ENCODE data around the gene KLHL26. TPM values are rescaled to one million over a fixed set of nuclear protein-coding genes. Genes with fewer than 3 reads are reported as not detected.

Gene KLHL26
- total and polyA plus RNA-seq, 2 of the 4 experiments (the other 2 are of a cell fraction) = 2.2 to 4.7 TPM

DNA sequence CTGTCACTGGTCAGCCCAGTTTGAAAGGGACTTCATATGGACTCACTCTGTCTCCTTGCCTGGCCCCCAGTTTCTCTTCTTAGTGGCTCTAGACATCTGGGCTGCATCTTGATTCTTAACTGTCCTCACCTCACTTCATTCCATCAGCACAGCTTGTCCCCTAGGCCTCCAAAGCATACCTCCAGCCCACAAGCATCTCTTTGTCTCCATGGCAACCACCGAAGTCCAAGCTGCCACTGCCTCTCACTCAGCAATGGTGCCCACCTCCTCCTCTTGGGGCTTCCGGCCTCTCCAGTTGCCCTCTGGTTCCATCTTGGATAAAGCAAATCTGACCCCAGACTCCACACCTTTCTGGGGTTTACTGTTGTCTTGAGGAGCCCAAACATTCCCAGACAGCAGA is 9.9 kb upstream of the KLHL26 start:
- TF ChIP-seq NFE2L2 (IDR thresholded peaks at IDR 0.05; ENCODE audit: low read depth, low read length) (no peak), CEBPB (IDR thresholded peaks at IDR 0.05; ENCODE audit: low read depth, low read length) (no peak), POLR2A (IDR thresholded peaks at IDR 0.05; ENCODE audit: low read depth, low read length) (no peak), RFX5 (IDR thresholded peaks at IDR 0.05; ENCODE audit: low read depth, low read length) (no peak), FOS (IDR thresholded peaks at IDR 0.05; ENCODE audit: low read depth, low read length) (no peak), CHD1 (IDR thresholded peaks at IDR 0.05; ENCODE audit: low read depth, low read length) (no peak), MAFK (IDR thresholded peaks at IDR 0.05; ENCODE audit: low read depth, low read length) (no peak), RCOR1 (IDR thresholded peaks at IDR 0.05; ENCODE audit: insufficient replicate concordance, low read length) (no peak), MAZ (IDR thresholded peaks at IDR 0.05; ENCODE audit: borderline replicate concordance, low read depth, low read length) (no peak), BHLHE40 (IDR thresholded peaks at IDR 0.05; ENCODE audit: low read depth, low read length) (no peak), MXI1 (IDR thresholded peaks at IDR 0.05; ENCODE audit: borderline replicate concordance, low read depth, low read length) (no peak), RAD21 (IDR thresholded peaks at IDR 0.05; ENCODE audit: low read length) (no peak), SMC3 (IDR thresholded peaks at IDR 0.05; ENCODE audit: low read depth, low read length) (no peak)
- TF ChIP-seq, protein P1, sequence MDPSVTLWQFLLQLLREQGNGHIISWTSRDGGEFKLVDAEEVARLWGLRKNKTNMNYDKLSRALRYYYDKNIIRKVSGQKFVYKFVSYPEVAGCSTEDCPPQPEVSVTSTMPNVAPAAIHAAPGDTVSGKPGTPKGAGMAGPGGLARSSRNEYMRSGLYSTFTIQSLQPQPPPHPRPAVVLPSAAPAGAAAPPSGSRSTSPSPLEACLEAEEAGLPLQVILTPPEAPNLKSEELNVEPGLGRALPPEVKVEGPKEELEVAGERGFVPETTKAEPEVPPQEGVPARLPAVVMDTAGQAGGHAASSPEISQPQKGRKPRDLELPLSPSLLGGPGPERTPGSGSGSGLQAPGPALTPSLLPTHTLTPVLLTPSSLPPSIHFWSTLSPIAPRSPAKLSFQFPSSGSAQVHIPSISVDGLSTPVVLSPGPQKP (IDR thresholded peaks at IDR 0.05; ENCODE audit: borderline replicate concordance, low read depth, low read length) = no peak
- TF ChIP-seq, protein P2, sequence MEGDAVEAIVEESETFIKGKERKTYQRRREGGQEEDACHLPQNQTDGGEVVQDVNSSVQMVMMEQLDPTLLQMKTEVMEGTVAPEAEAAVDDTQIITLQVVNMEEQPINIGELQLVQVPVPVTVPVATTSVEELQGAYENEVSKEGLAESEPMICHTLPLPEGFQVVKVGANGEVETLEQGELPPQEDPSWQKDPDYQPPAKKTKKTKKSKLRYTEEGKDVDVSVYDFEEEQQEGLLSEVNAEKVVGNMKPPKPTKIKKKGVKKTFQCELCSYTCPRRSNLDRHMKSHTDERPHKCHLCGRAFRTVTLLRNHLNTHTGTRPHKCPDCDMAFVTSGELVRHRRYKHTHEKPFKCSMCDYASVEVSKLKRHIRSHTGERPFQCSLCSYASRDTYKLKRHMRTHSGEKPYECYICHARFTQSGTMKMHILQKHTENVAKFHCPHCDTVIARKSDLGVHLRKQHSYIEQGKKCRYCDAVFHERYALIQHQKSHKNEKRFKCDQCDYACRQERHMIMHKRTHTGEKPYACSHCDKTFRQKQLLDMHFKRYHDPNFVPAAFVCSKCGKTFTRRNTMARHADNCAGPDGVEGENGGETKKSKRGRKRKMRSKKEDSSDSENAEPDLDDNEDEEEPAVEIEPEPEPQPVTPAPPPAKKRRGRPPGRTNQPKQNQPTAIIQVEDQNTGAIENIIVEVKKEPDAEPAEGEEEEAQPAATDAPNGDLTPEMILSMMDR (conservative IDR thresholded peaks at IDR 0.05; ENCODE audit: low read depth, low read length) = no peak
- TF ChIP-seq, protein P3, sequence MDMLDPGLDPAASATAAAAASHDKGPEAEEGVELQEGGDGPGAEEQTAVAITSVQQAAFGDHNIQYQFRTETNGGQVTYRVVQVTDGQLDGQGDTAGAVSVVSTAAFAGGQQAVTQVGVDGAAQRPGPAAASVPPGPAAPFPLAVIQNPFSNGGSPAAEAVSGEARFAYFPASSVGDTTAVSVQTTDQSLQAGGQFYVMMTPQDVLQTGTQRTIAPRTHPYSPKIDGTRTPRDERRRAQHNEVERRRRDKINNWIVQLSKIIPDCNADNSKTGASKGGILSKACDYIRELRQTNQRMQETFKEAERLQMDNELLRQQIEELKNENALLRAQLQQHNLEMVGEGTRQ (IDR thresholded peaks at IDR 0.05; ENCODE audit: low read depth, low read length) = no peak
- H3K27me3 ChIP-seq (ENCODE audit: control insufficient read depth, insufficient read depth, low read length) = peaks cover 14% of the 10 kb centered on the region
- ATAC-seq (ENCODE audit: low read depth) (no peak), DNase-seq (no peak)
- no peak overlapping the region for H3K18ac ChIP-seq (ENCODE audit: low read depth, low read length)
- H4K5ac ChIP-seq (ENCODE audit: low read depth, low read length) = no peak overlapping the region
- H3K23ac ChIP-seq (ENCODE audit: low read depth, low read length) = no peak overlapping the region
- in situ Hi-C loops (cut with MboI; ENCODE audit: low sequenced_read_pairs) (no loop called here), intact Hi-C loops (cut with micrococcal nuclease) (no loop called here), dilution Hi-C loops (cut with HindIII; ENCODE audit: low sequenced_read_pairs, unreplicated experiment) (no loop called here)
- no peaks in the 10 kb centered on the region for H4K20me1 ChIP-seq (ENCODE audit: insufficient read depth, low read length)
- no peak overlapping the region for H2BK20ac ChIP-seq (ENCODE audit: low read depth, low read length)
- H3K14ac ChIP-seq (replicated peaks; ENCODE audit: low read depth, low read length) = no peak overlapping the region
- no peak overlapping the region for H3K56ac ChIP-seq (ENCODE audit: extremely low read depth, insufficient read depth, low read length)
- no peaks in the 10 kb centered on the region for H3K79me1 ChIP-seq (ENCODE audit: low read depth in 1 of 2, low read length in 2 of 2)
- no peak overlapping the region for H2AK5ac ChIP-seq (ENCODE audit: low read depth, low read length)
- no peak overlapping the region for H3K4me3 ChIP-seq (ENCODE audit: insufficient read depth, low read depth, low read length)
- H3K9me1 ChIP-seq (ENCODE audit: insufficient read depth, low read length) = no peaks in the 10 kb centered on the region
- H2BK15ac ChIP-seq (ENCODE audit: low read depth, low read length) = no peak overlapping the region
- no peak overlapping the region for H4K8ac ChIP-seq (ENCODE audit: low read depth in 2 of 2, low read length in 2 of 2)
- no peak overlapping the region for H4K91ac ChIP-seq (ENCODE audit: insufficient read depth, low read depth, low read length)
- 17% methylated on average over 1 of the region's 2 CpGs; no CpG with 5 or more reads in 1 of the 2 experiments for WGBS, 2 experiments (ENCODE audit: extremely low coverage in 2 of 2, insufficient read length in 1 of 2)
- H2BK5ac ChIP-seq (ENCODE audit: low read depth, low read length, poor library complexity, severe bottlenecking) = no peak overlapping the region
- ChIA-PET CTCF (no interaction called here), POLR2A (ENCODE audit: unreplicated experiment) (no interaction called here)
- H3K4me2 ChIP-seq (ENCODE audit: low read depth, low read length) = no peak overlapping the region
- no peak overlapping the region for H3K4ac ChIP-seq (ENCODE audit: low read depth, low read length)
- H2BK120ac ChIP-seq (ENCODE audit: low read depth, low read length) = no peak overlapping the region
- no peaks in the 10 kb centered on the region for H3K4me1 ChIP-seq (ENCODE audit: control insufficient read depth, insufficient read depth, low read length)
- H3K27ac ChIP-seq (ENCODE audit: insufficient read depth, low read length) = no peak overlapping the region
- no peak overlapping the region for H3K9ac ChIP-seq (ENCODE audit: low read depth, low read length)
- H3K36me3 ChIP-seq (ENCODE audit: control insufficient read depth, insufficient read depth, low read length) = no peaks in the 10 kb centered on the region
- no peak overlapping the region for H2AFZ ChIP-seq (replicated peaks; ENCODE audit: low read length, poor library complexity)
- no peaks in the 10 kb centered on the region for H3K9me3 ChIP-seq (ENCODE audit: control insufficient read depth, insufficient read depth, low read length)
- BruUV-seq (replicated peaks) = no TSS peak
- H2AK9ac ChIP-seq (replicated peaks; ENCODE audit: low read depth, low read length, poor library complexity) = no peak overlapping the region

Data from IMR-90 (cell line).